Activated CD4-positive, alpha-beta T cell treated with anti-CD3 and anti-CD28 coated beads, Interleukin-2, amount 50 U/mL, for 48 hours (primary cell): Measurements from ENCODE around the gene PPIG.
"Not testable (repeated sequence)": the region's sequence is repeated elsewhere in the genome, so short reads cannot be mapped to it uniquely, and the experiment has no call there.

Source experiments
- DNase-seq, 2 experiments: peaks; one replicate each; pipeline ENCODE4 v3.0.0-alpha.2; 2020

Gene PPIG

DNA sequence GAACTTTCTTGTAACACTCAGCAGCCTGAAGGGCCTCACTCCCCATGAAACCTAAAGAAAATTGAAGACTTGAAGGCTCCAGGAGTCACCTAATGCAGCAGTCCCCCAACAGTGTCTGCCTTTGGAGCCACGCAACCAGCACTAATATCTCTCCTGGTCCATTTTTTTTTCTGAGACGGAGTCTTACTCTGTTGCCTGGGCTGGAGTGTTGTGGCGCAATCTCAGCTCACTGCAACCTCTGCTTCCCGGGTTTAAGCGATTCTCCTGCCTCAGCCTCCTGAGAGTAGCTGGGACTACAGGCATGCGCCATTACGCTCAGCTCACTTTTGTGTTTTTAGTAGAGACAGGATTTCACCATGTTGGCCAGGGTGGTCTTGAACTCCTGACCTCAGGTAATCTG, 12.4 kb downstream of the PPIG start:
- DNase-seq: not testable (repeated sequence)

DNA sequence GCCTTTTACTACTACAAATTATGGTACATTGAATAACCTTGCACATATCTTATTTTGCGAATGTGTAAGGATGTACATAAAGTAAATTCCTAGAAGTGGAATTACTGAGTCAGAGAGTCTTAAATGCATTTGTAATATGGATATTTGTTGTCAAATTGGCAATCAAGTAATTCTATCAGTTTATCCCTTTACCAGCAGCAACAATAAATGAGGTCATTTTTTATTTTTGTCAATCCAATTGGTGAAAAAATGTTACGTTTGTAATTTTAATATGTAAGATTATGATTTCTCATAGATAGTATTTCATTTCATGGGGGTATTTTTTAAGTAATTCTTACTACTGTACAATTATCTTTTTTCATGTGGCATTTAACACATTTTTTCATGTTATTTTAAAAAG, 14.8 kb downstream of the PPIG start:
- DNase-seq: no peak

DNA sequence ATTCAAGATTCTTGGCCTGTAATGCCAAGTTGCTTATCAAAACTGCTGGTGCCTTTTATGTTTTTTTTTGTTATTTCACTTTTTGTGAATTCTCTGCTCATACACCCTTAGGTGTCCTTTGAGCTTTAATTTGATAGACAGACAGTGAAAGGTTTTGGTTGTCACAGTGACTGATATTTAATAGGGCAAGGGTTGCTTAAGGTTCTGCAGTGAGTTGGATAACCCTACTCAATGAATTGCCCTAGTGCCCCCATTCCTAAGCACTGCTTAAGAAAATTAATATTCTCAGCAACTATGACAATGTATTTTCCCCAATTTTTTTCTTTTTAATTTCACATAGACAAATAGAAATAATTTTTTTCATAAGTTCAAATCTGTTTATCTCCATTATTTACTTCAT, 15.4 kb downstream of the PPIG start:
- no peak for DNase-seq

DNA sequence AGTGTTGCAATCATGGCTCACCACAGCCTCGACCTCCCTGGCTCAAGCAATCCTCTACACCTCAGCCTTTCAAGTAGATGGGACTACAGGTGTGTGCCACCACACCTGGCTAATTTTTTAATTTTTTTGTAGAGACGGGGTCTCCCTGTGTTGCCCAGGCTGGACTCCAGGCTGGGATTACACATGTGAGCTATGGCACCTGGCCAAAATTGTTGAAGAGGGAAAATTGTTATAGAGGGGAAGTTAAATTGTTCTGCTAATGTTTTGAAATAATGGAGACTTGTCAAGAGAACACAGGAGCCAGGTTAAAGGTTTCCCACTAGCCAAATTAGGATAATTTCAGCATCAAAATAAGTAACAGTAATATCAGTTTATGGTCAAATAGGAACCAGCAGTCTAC, 25.1 kb downstream of the PPIG start:
- DNase-seq: no peak

DNA sequence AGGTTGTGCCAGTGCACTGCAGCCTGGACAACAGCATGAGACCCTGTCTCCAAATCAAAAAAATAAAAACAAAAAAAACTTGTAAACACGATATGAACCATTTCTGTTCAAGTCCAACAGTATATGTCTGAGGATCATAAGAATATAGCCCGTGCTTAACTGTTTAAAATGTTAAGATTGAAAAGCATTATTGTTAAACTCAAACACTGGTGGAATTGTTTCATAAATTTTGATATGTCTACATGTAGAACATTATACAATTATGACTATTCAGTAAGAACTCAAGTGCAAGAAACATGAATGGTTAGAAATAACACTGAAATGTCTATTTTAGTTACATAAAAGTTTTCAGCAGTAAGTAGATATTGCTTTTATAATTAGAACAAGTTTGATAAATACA, 29.7 kb downstream of the PPIG start:
- DNase-seq: no peak

DNA sequence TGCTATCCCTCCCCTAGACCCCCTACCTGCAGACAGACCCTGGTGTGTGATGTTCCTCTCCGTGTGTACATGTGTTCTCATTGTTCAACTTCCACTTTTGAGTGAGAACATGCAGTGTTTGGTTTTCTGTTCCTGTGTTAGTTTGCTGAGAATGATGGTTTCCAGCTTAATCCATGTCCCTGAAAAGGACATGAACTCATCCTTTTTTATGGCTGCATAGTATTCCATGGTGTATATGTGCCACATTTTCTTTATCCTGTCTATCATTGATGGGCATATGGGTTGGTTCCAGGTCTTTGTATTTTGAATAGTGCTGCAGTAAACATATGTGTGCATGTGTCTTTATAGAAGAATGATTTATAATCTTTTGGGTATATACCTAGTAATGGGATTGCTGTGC, 31.8 kb downstream of the PPIG start:
- not testable (repeated sequence) for DNase-seq

DNA sequence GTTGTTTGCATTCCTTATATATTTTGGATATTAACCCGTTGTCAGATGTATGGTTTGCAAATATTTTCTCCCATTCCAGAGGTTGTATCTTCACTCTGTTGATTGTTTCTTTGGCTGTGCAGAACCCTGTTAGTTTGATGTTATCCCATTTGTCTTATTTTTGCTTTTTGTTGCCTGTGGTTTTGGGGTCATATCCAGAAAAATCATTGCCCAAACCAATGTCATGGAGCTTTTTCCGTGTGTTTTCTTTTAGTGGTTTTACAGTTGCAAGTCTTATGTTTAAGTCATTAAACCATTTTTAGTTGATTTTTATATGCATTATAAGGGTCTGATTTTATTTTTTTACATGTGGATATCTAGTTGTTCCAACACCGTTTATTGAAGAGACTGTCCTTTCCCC, 35.8 kb downstream of the PPIG start:
- no peak for DNase-seq

DNA sequence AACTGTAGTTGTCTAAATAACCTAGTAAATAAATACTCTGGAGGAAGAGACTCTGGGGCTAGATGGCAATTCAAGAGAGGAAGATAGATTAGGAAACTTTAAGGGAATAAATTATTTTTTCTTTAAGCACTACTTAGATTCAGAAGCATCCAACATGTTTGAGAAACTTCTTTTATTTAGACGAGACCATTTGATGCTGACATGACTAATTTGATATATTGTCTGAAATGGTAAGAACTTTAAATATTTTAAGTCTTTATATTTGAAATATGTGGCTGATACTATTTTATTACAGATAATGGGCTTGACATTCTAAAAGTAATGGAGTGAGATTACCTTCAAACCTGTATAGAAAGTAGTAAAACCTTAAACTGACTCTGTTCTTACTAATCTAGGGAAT, 36.4 kb downstream of the PPIG start:
- no peak for DNase-seq

DNA sequence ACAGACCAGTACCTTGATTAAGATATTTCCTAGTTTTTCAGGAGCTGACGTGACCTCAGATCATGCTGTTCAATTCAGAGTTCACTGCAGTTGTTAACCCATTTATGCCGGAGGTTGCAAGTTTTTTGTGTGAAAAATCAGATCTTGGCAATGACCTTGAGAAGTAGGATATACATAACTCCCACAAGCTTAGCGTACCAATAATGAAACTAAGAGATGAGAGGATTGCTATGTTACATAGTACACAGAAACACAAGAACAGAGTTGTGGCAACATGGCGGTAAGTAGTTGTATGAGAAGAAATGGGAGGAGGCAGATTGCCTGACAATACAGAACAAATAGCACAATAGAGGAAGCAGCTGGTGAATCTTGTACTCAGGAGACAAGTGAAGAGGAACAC, 39.1 kb downstream of the PPIG start:
- no peak for DNase-seq

DNA sequence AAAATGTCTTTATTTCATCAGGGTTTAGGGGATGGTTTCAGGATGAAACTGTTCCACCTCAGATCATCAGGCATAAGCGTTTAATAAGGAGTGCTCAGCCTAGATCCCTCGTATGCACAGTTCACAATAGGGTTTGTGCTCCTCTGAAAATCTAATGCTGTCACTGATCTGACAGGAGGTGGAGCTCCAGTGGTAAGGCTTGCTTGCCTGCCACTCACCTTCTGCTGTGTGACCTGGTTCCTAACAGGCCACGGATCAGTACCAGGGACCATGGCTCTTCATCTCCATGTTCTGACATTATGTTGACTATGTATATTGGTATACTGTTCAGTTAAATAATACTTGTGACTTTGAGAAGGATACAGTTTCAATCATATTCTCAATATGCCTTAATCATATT, 41.6 kb downstream of the PPIG start:
- DNase-seq: no peak

DNA sequence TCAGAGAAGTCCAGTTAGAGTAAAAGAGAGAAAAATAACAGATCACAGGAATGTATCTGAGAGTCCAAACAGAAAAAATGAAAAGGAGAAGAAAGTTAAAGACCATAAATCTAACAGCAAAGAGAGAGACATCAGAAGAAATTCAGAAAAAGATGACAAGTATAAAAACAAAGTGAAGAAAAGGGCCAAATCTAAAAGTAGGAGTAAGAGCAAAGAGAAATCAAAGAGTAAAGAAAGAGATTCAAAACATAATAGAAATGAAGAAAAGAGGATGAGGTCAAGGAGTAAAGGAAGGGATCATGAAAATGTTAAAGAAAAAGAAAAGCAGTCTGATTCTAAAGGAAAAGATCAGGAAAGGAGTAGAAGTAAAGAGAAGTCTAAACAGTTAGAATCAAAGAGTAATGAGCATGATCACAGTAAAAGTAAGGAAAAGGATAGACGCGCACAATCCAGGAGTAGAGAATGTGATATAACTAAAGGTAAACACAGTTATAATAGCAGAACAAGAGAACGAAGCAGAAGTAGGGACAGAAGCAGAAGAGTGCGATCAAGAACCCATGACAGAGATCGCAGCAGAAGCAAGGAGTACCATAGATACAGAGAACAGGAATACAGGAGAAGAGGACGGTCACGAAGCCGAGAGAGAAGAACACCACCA, 52.4 kb downstream of the PPIG start:
- no peak for DNase-seq

DNA sequence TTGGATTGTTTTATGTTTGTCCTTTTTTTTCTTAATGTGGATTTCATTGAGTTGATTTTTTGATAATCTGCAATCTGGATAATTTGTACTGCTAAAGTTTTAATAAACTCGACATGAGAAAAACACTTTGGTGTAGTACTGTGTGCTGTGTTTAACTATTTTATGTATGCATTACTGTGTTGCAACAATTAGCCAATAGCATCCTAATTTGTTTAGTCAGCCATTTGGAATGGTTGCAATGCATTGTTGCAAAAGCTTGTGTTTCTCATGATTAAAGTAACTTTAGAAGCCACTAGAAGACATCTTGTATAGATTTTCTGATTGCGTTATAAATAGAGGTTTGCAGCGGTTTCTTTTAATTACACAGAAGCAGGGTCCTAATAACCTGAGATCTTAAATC, 53.5 kb downstream of the PPIG start:
- DNase-seq: no peak

DNA sequence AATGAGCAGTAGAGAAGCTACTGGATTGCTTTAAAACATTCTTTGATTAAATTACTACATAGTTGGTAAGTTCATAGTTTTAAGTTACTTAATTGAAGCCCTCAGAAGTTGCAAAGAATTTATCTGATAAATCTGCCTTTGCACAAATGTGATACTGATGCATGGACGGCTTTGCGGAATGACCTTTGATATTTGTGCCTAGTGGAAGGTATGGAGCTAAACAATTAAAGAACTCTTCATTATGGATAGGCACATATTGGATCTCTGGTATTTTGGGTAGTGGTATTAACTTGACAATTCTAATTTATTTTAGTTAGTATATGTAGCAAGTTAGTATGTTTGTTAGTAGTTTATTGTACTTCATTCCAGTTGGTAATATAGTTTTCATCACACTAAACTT, 56.0 kb downstream of the PPIG start:
- DNase-seq: no peak

DNA sequence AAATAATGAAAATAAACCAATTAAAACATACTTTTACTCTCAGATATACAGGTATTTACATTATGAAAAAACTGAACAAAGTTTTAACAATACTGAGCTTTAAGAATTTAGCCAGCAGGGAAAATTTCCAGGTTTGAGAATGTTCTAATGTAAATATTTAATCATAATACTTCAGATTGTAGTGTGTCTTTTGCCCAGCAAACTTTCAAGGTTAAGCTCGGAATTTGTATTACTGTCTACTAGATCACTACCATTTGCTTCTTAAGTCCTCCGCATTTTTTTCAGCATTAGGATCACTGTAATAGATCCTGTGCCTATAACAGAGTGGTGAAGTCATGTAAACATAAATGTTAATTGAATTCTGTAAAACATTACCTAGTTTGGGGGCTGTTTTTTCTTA, 57.3 kb downstream of the PPIG start:
- no peak for DNase-seq

DNA sequence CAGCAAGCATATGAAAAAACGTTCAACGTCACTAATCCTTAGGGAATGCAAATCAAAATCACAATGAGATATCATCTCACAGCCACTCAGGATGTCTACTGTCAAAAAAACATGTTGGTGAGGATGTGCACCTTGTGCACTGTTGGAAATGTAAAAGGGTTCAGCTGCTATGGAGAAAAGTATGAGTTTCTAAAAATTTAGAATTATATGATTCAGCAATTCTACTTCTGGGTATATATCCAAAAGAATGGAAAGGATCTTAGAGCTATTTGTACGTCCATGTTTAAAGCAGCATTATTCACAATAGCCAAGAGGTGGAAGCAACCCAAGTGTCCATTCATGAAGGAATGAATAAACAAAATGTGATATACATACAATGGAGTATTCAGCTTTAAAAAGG, 60.0 kb downstream of the PPIG start:
- no peak for DNase-seq

DNA sequence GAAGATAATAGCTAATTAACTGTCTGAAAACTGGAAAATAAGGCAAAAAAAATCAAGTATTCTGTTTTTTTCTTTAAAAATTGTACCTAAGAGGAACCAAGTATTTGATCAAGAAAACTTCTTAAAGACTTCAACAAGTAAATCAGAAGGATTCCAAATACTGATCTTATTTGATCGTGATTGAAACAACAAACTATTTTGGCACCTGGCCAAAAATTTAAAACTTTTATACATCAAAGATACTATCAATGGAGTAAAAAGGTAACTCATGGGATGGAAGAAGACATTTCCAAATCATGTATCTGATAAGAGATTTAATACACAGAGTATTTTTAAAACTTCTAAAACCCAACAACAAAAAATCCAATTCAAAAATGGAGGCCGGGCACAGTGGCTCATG, 63.3 kb downstream of the PPIG start:
- no peak for DNase-seq

DNA sequence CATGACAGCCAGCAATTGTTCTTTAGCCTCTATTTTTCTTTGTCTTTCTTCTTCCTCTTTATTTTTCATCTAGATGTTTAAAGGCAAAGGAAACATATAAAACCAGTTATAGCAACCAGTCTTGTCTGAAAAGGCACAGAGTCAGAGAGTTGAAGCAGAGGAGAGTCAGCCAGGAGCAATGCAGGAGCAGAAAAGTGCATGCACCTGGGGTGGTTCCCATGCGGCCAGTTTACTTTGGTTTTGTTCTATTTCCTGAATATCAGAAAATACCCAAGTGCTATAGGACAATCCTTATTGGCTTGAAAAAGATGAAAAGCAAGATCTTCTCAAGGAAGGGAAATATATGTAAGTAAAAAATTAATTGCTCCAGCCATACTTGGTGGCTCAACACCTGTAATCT, 65.1 kb downstream of the PPIG start:
- no peak for DNase-seq

DNA sequence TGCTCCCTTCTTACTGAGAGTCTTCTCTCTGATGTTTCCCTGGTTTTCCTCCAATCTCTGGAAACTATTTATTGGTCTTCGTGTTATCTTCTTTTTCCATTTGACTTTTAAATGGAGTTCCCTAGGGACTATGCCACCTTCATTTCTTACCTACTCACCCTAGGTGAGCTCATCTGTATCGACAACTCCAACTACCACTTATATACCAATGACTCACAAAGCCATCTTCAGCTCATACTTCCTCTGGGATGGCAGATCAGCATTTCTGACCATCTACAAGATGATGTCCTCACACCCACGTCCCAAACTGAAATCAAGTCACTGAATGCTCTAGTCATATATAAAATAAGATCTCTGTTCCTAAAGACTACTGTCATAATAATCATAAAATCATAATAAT, 69.5 kb downstream of the PPIG start:
- DNase-seq: no peak

DNA sequence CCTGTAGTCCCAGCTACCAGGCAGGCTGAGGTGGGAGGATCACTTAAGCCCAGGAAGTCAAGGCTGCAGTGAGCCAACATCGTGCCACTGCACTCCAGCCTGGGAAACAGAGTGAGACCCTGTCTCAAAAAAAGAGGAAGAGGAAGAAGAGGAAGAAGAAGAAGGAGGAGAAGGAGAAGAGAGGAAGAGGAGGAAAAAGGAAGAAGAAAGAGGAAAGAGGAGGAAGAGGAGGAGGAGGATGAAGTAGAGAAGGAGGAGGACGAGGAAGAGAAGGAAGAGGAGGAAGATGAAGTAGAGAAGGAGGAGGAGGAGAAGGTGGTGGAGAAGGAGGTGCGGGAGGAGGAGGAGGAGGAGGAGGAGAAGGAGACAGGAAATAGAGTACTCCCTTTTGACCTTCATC, 72.0 kb downstream of the PPIG start:
- DNase-seq: no peak

DNA sequence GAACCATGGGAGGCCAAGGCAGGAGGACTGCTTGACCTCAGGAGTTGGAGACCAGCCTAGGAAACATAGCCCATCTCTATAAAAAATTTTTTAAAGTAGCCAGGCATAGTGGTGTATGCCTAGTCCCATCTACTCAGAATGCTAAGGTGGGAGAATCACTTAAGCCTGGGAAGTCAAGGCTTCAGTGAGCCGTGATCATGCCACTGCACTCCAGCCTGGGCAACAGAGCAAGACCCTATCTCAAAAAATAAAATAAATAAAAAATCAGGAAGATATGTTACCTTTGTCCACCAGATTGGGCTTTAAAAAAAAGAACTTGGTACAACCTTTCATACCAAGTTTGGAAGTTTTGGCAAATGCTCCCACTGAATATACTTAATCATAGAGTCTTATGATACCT, 74.7 kb downstream of the PPIG start:
- DNase-seq: no peak

DNA sequence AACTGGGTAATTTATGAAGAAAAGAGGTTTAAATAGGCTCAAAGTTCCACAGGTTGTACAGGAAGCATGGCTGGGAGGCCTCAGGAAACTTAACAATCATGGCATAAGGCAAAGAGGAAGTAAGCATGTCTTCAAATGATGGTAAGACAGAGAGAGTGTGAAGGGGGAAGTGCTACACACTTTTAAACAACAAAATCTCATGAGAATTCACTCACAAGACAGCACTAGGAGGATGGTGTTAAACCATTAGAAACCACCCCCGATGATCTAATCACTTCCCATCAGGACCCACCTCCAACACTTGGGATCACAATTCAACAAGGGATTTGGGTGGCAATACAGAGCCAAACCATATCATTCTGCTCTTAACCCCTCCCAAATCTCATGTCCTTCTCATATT, 75.2 kb downstream of the PPIG start:
- no peak for DNase-seq

DNA sequence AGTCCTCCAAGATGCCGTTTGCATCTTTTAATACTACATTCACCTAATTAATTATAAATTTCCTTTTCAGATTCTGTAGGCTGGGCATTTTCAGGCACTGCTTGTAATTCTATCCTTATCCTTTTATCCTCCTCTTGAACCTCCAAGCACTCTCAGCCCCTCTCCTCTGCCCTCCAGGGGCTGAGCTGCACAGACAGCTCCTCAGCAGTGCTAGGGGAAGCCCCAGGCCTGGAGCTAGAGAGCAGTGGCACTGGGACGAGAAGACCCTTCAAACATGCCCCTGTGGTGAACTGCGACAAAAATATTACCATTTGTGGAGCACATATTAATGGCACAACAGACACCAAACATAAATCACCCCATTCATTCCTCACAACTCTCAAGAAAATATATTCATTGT, 77.1 kb downstream of the PPIG start:
- DNase-seq: no peak

DNA sequence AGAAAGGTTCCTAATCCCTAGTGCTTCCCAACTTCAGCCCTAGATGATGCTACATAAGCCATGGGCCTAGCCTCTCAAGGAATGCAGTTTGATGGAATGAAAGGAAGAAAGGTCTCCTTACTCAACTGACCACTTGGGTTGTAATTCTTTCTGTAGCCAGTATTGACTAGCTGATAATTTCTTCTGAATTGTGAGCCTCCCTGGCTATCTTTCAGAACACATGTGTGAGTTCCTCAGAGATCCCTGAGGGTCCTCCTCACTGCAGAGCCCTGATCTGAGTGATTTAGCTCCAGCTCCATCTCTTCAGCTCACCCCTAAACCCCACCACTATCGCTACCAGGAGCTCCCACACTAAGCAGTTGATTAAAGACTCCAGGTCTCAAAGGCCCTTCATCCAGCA, 78.6 kb downstream of the PPIG start:
- no peak for DNase-seq

DNA sequence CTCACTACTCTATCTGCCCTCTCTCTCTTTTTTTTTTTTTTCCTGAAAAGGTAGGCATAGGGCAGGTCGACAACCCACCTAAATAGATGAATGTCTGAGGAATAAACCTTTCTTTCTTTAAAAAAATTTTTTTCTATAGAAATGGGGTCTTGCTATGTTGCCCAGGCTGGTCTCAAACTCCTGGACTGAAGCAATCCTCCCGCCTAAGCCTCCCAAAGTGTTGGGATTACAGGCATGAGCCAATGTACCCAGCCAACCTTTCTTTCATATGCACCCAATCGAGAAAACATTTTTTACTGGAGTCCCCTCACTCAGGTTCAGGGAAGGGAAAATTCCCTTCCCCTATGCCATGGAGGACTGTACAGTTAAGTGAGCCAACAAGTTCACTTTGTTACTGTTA, 79.1 kb downstream of the PPIG start:
- DNase-seq: no peak

DNA sequence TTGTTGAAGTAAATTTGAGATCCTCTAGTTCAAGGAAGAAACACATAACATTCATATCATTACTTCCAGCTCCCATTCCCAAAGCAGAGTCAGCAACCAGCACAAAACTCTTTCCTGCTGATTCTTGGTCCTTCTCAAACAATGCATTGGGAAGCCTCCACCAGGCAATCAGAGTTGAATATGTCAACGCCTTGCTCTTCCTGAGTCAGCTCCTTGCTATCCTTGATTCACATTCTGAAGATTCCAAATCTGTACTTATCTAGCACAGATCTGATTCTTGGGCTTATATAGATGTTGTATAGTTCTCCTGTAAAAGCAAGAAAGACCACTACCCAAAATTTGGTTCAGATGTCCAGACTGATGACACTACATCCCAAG, 80.4 kb downstream of the PPIG start:
- DNase-seq: no peak
